B cell (primary cell): Measurements from ENCODE around the gene AQP6. TPM values are rescaled to one million over a fixed set of nuclear protein-coding genes. Genes with fewer than 3 reads are reported as not detected.

Source experiments
- ATAC-seq: fragments of 200-7000 bp; cut with Tn5 transposase; one replicate; pipeline ENCODE4 v1.10.0; 2021; ENCODE audit warnings: low read depth, mild to moderate bottlenecking, moderate number of reproducible peaks, moderate library complexity
- CTCF ChIA-PET: fragments of 350-600 bp; sonication (Branson Sonifier 250); formaldehyde crosslinking; loops from one replicate; lab custom pipeline; 2021; ENCODE audit warnings: antibody characterized with exemption, inconsistent platforms; lab: Charles Lee
- POLR2A ChIA-PET: fragments of 350-600 bp; sonication (Branson Sonifier 250); formaldehyde crosslinking; loops from one replicate; lab custom pipeline; 2021; ENCODE audit warnings: antibody characterized with exemption; lab: Charles Lee
- DNase-seq: peaks from one replicate; pipeline ENCODE4 v3.0.0; 2013
- H2AFZ ChIP-seq: 2 replicates; pipeline ENCODE4 v1.6.1; 2012; ENCODE audit warnings: mild to moderate bottlenecking, low read depth, low read length; ENCODE audit not compliant: insufficient read depth, poor library complexity, severe bottlenecking
- H3K27ac ChIP-seq, 2 donors: 1 replicate in 1 of 2; 2 replicates in 1 of 2; pipeline ENCODE4 v1.5.1; 2012 to 2013; ENCODE audit warnings: low read length in 2 of 2, mild to moderate bottlenecking in 2 of 2, moderate library complexity in 1 of 2
- H3K27me3 ChIP-seq, 4 experiments: fragments of 200-600 bp in 1 of 4; sonication (generic) in 1 of 4; replicated peaks in 1 of 4; 1 replicate in 2 of 4; 2 replicates in 2 of 4; pipeline versions ENCODE4 v1.6.1 to v1.7.0; 2013 to 2016; ENCODE audit warnings: low read length in 3 of 4, mild to moderate bottlenecking in 2 of 4, mixed read lengths in 1 of 4, moderate library complexity in 1 of 4; ENCODE audit not compliant: insufficient read depth in 4 of 4, control insufficient read depth in 3 of 4; ENCODE audit errors: control extremely low read depth in 1 of 4
- H3K36me3 ChIP-seq, 2 experiments: replicated peaks in 1 of 2; 1 replicate in 1 of 2; 2 replicates in 1 of 2; pipeline versions ENCODE4 v1.6.1 to v1.7.1; 2013; ENCODE audit warnings: low read length in 1 of 2; ENCODE audit not compliant: insufficient read depth in 2 of 2, control insufficient read depth in 1 of 2; ENCODE audit errors: control extremely low read depth in 1 of 2, extremely low read depth in 1 of 2
- H3K4me1 ChIP-seq, 2 donors: fragments of 200-600 bp in 1 of 2; sonication (generic) in 1 of 2; 1 replicate in 1 of 2; 2 replicates in 1 of 2; pipeline versions ENCODE4 v1.5.1 to v1.6.1; 2013 to 2017; ENCODE audit warnings: low read length in 2 of 2; ENCODE audit not compliant: control insufficient read depth in 2 of 2, insufficient read depth in 2 of 2
- H3K4me2 ChIP-seq: replicated peaks from 2 replicates; pipeline ENCODE3; 2012; ENCODE audit warnings: mild to moderate bottlenecking, low read depth, low read length; ENCODE audit not compliant: poor library complexity, severe bottlenecking
- H3K4me3 ChIP-seq, 5 experiments: fragments of 200-600 bp in 1 of 5; sonication (generic) in 1 of 5; 1 replicate in 3 of 5; 2 replicates in 2 of 5; pipeline versions ENCODE4 v1.5.1 to v1.7.0; 2011 to 2016; ENCODE audit warnings: low read length in 4 of 5, mild to moderate bottlenecking in 4 of 5, low read depth in 2 of 5, control low read depth in 1 of 5, moderate library complexity in 1 of 5; ENCODE audit not compliant: insufficient read depth in 1 of 5; ENCODE audit errors: control extremely low read depth in 1 of 5, extremely low read depth in 1 of 5
- H3K79me2 ChIP-seq: fragments of 200-600 bp; sonication (generic); one replicate; pipeline ENCODE4 v1.6.0; 2016; ENCODE audit warnings: low read length; ENCODE audit not compliant: control insufficient read depth, insufficient read depth
- H3K9ac ChIP-seq: fragments of 200-600 bp; sonication (generic); 2 replicates; pipeline ENCODE4 v1.6.1; 2017; ENCODE audit warnings: mild to moderate bottlenecking, low read length, moderate library complexity
- H3K9me3 ChIP-seq, 3 donors: one replicate each; pipeline versions ENCODE4 v1.6.1 to v1.7.1; 2013; ENCODE audit warnings: low read length in 2 of 3; ENCODE audit not compliant: control insufficient read depth in 2 of 3, insufficient read depth in 1 of 3; ENCODE audit errors: control extremely low read depth in 1 of 3
- H4K20me1 ChIP-seq: 2 replicates; pipeline ENCODE4 v1.6.0; 2012; ENCODE audit warnings: mild to moderate bottlenecking, low read length; ENCODE audit not compliant: insufficient read depth, control insufficient read depth, poor library complexity, severe bottlenecking
- H3K27ac Mint-ChIP-seq: one replicate; pipeline ENCODE4 v1.8.0; 2021; ENCODE audit warnings: mixed read lengths
- H3K27me3 Mint-ChIP-seq: one replicate; pipeline ENCODE4 v1.8.0; 2021; ENCODE audit warnings: mixed read lengths
- H3K4me1 Mint-ChIP-seq: one replicate; pipeline ENCODE4 v1.8.0; 2021; ENCODE audit warnings: mixed read lengths
- H3K4me3 Mint-ChIP-seq: one replicate; pipeline ENCODE4 v1.8.0; 2021; ENCODE audit warnings: mixed read lengths
- H3K9me3 Mint-ChIP-seq: one replicate; pipeline ENCODE4 v1.8.0; 2022; ENCODE audit warnings: mixed read lengths; ENCODE audit not compliant: insufficient read depth
- EZH2 ChIP-seq: IDR thresholded peaks from 2 replicates; pipeline ENCODE4 v1.6.1; 2012; ENCODE audit warnings: borderline replicate concordance, low read depth, mild to moderate bottlenecking, moderate library complexity, low read length; ENCODE audit not compliant: insufficient read depth, poor library complexity, severe bottlenecking
- WGBS: methylation state at CpG from one replicate; pipeline ENCODE4 v1.1.5; 2013; ENCODE audit warnings: missing lambda C conversion rate; ENCODE audit not compliant: insufficient coverage; 5-methylcytosine and 5-hydroxymethylcytosine counted together
- intact Hi-C: fragments of 100-400 bp; cut with micrococcal nuclease; formaldehyde crosslinking; loops from one replicate; pipeline ENCODE4 v1.10.0; 2022
- polyA plus RNA-seq: library from polyadenylated mRNA; depleted of rRNA; stranded (reverse); fragments of >200 nt; gene quantifications from 2 replicates; pipeline ENCODE4 v1.2.3, GENCODE V29; 2012
- total RNA-seq, 2 donors: library from RNA; stranded (reverse); fragments of 120-200 nt in 1 of 2; gene quantifications; 1 replicate in 1 of 2; 2 replicates in 1 of 2; pipeline versions ENCODE4 v1.2.3 to v1.2.4, GENCODE V29; 2013 to 2022
- TF ChIP-seq, protein P1 (sequence below): fragments of 200-600 bp; IDR thresholded peaks from one replicate; pipeline ENCODE4 v1.8.0; 2022; ENCODE audit warnings: antibody characterized with exemption, mild to moderate bottlenecking

Gene AQP6
- total and polyA plus RNA-seq, 2 donors (not counting 1 experiment from before 2014, with no cell fraction given): not detected

DNA sequence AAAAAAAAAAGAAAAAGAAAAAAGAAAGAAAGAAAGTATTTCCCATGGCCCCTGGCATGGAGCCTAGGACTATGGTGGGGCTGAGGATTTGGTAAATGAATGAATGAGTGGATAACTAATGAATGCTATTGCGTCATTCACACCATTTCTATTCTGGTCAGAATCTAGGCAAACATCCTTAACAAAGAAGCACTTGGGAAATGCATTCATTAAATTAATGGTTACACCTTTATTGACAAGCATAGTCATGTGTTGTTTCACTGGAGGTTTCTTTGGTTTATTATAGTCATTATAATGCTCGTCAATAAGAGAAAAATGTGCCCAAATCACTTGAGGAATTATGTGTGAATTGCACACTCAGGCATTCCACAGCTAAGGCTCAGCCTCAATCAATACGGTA, 35.8 kb upstream of the AQP6 start:
- Histone ChIP-seq H3K9ac (no peak overlapping the region), H3K4me3 (no peak overlapping the region), H3K9me3 (no peaks in the 10 kb centered on the region), H3K79me2 (no peaks in the 10 kb centered on the region), H3K36me3 (no peaks in the 10 kb centered on the region), H2AFZ (no peak overlapping the region), H3K27me3 (no peaks in the 10 kb centered on the region), H4K20me1 (no peaks in the 10 kb centered on the region), H3K4me1 (no peaks in the 10 kb centered on the region), H3K27ac (no peak overlapping the region), H3K4me2 (no peak overlapping the region)
- no peak for TF ChIP-seq EZH2
- TF ChIP-seq, protein P1, sequence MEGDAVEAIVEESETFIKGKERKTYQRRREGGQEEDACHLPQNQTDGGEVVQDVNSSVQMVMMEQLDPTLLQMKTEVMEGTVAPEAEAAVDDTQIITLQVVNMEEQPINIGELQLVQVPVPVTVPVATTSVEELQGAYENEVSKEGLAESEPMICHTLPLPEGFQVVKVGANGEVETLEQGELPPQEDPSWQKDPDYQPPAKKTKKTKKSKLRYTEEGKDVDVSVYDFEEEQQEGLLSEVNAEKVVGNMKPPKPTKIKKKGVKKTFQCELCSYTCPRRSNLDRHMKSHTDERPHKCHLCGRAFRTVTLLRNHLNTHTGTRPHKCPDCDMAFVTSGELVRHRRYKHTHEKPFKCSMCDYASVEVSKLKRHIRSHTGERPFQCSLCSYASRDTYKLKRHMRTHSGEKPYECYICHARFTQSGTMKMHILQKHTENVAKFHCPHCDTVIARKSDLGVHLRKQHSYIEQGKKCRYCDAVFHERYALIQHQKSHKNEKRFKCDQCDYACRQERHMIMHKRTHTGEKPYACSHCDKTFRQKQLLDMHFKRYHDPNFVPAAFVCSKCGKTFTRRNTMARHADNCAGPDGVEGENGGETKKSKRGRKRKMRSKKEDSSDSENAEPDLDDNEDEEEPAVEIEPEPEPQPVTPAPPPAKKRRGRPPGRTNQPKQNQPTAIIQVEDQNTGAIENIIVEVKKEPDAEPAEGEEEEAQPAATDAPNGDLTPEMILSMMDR: no peak
- Mint-ChIP-seq H3K27ac (no peak overlapping the region), H3K4me1 (peaks cover under 1% of the 10 kb centered on the region), H3K4me3 (no peak overlapping the region), H3K9me3 (no peaks in the 10 kb centered on the region), H3K27me3 (peaks cover 14% of the 10 kb centered on the region)
- no CpG with 5 or more reads among the region's 3 CpGs for WGBS
- ChIA-PET CTCF (interaction anchor here (1.0 to 1.6 kb wide), 2 partner anchors 9 to 21 kb away, joined by 3 to 9 read pairs; no protein-coding TSS in a partner anchor), POLR2A (no interaction called here)
- DNase-seq (no peak), ATAC-seq (no peak)
- intact Hi-C loops: no loop called here

DNA sequence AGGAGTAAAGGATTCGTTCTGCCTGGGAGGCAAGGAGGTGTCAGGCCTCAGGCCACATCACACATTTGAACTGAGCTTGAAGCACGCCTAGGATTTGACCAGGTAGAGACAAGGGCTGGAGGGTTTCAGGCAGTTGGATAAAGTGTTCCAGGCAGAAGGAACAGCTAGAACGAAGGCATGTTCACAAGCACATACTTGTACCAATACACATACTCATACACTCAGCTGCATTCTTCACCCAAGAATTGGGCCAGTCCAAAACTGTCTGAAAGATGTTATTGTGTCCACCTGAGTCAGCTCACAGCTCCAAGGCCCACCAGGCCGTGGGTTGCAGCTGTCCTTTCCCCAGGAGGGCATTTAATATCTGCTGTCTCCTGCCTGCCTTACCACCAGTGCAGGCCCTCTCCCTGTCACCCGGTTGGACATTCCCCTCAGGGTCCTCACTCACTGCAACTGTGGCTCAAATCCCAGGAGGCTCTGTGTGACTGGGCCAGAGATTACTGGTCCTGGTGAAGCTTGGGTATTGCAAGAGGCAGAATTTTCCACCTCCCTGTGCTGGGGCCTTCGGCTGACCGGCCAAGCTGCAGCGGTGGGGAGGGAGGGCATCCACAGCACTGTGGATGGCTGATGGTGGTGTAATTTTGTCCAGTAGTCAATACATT, 35.0 kb upstream of the AQP6 start:
- CTCF ChIA-PET: interaction anchor here (0.7 to 1.6 kb wide), 3 partner anchors 9 to 1141 kb away, joined by 3 to 9 read pairs (median 3); no protein-coding TSS in a partner anchor
- H3K4me1 Mint-ChIP-seq: peaks cover 5% of the 10 kb centered on the region

More for the DNA sequence above, 35.0 kb upstream of the AQP6 start:
- Histone ChIP-seq H2AFZ (no peak overlapping the region), H3K27me3 (no peaks in the 10 kb centered on the region), H3K4me2 (no peak overlapping the region), H3K9ac (no peak overlapping the region), H3K27ac (no peak overlapping the region), H4K20me1 (no peaks in the 10 kb centered on the region), H3K36me3 (no peaks in the 10 kb centered on the region), H3K9me3 (no peaks in the 10 kb centered on the region), H3K79me2 (no peaks in the 10 kb centered on the region), H3K4me1 (no peaks in the 10 kb centered on the region), H3K4me3 (no peak overlapping the region)
- POLR2A ChIA-PET: no interaction called here
- Mint-ChIP-seq H3K9me3 (no peaks in the 10 kb centered on the region), H3K27me3 (peaks cover 14% of the 10 kb centered on the region), H3K27ac (no peak overlapping the region), H3K4me3 (no peak overlapping the region)
- intact Hi-C loops: no loop called here
- no peak for ATAC-seq
- 94% methylated on average over 5 of the region's 8 CpGs for WGBS
- no peak for DNase-seq
- TF ChIP-seq, protein P1: no peak
